Measurements from ENCODE around the gene NKIRAS2. TPM values are rescaled to one million over a fixed set of nuclear protein-coding genes. Genes with fewer than 3 reads are reported as not detected.

The NKIRAS2 gene
- total RNA-seq, 1 donor from 2014 or later: 44.7 TPM

- Mint-ChIP-seq H3K9me3 (no peaks in the 10 kb centered on the region), H3K4me1 (ENCODE audit: unreplicated experiment) (peaks cover 19% of the 10 kb centered on the region), H3K27ac (peak overlapping the region; percentile 2), H3K27me3 (no peaks in the 10 kb centered on the region), H3K36me3 (peaks cover 13% of the 10 kb centered on the region), H3K4me3 (no peak overlapping the region)
- no peak for DNase-seq (ENCODE audit: extremely low spot score, unreplicated experiment)
- TF ChIP-seq, protein P1, sequence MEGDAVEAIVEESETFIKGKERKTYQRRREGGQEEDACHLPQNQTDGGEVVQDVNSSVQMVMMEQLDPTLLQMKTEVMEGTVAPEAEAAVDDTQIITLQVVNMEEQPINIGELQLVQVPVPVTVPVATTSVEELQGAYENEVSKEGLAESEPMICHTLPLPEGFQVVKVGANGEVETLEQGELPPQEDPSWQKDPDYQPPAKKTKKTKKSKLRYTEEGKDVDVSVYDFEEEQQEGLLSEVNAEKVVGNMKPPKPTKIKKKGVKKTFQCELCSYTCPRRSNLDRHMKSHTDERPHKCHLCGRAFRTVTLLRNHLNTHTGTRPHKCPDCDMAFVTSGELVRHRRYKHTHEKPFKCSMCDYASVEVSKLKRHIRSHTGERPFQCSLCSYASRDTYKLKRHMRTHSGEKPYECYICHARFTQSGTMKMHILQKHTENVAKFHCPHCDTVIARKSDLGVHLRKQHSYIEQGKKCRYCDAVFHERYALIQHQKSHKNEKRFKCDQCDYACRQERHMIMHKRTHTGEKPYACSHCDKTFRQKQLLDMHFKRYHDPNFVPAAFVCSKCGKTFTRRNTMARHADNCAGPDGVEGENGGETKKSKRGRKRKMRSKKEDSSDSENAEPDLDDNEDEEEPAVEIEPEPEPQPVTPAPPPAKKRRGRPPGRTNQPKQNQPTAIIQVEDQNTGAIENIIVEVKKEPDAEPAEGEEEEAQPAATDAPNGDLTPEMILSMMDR (conservative IDR thresholded peaks at IDR 0.05): no peak
Observed at GRCh38 chr17:42000413-42001133, 19.3 kb upstream of the NKIRAS2 start.

DNA sequence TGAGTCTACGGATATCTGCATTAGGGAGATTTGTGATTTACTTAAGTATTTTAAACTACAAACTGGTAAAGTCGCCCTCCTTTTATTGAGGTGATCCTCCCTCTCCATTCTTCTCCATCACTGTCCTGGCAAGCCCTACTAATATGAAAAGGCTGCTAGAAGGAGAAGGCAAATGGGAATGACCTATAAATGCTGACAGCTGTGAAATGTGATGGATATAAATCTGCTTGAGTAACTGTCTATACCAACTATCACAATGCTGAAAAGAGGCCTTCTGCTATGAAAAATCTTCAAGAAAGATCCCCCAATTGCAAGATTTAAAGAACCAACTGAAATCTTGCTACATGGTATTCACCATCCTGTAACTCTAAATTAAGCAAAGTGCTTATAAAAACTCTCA lies 18.2 kb upstream of the NKIRAS2 start:
- Mint-ChIP-seq H3K9me3 (no peaks in the 10 kb centered on the region), H3K4me1 (ENCODE audit: unreplicated experiment) (peaks cover 19% of the 10 kb centered on the region), H3K27ac (no peak overlapping the region)

DNA sequence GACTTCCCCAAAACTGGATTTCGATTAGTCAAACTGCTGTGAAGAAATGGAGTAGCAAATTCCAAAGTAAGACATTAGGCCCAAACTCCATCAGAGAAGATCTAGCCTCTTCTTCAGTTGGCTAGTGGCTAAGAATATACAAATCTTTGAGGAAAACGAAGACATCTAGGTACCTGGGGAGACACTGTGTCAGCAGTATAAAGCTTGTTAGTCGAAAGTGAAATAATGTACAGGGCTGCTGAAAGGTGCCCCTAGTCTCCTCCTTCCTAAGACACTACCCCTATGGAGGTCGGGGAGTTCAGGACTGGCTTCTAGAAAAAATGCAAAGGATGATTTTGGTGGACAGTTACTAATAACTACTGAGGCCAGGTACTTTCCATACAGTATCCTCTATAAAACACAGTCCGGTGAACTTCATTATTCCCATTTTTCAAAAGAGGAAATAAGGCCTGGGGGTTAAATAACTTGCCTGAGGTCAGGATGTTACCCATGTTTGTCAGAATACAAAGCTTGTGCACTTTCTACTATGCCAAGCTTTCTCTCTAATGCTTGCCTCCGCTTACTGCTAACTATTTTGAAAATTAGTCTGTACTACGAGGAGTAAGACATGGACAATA lies 17.6 kb upstream of the NKIRAS2 start:
- Mint-ChIP-seq H3K36me3 (peaks cover 11% of the 10 kb centered on the region), H3K4me1 (ENCODE audit: unreplicated experiment) (peaks cover 19% of the 10 kb centered on the region), H3K9me3 (no peaks in the 10 kb centered on the region), H3K4me3 (no peak overlapping the region), H3K27ac (peak overlapping the region; percentile 12), H3K27me3 (no peaks in the 10 kb centered on the region)
- TF ChIP-seq, protein P1 (conservative IDR thresholded peaks at IDR 0.05): no peak
- DNase-seq (ENCODE audit: extremely low spot score, unreplicated experiment): no peak

More for the DNA sequence above, 18.2 kb upstream of the NKIRAS2 start:
- no peaks in the 10 kb centered on the region for H3K27me3 Mint-ChIP-seq
- TF ChIP-seq, protein P1 (conservative IDR thresholded peaks at IDR 0.05): no peak
- H3K36me3 Mint-ChIP-seq: peaks cover 12% of the 10 kb centered on the region
- DNase-seq (ENCODE audit: extremely low spot score, unreplicated experiment): no peak
- no peak overlapping the region for H3K4me3 Mint-ChIP-seq

GRCh38 chr17:42002792-42003301 lies 17.0 kb upstream of the NKIRAS2 start:
- H3K4me3 Mint-ChIP-seq: no peak overlapping the region
- H3K27ac Mint-ChIP-seq: peak overlapping the region; percentile 12
- H3K36me3 Mint-ChIP-seq: peaks cover 11% of the 10 kb centered on the region
- no peaks in the 10 kb centered on the region for H3K9me3 Mint-ChIP-seq
- peaks cover 19% of the 10 kb centered on the region for H3K4me1 Mint-ChIP-seq (ENCODE audit: unreplicated experiment)
- DNase-seq (ENCODE audit: extremely low spot score, unreplicated experiment): no peak
- H3K27me3 Mint-ChIP-seq: no peaks in the 10 kb centered on the region
- TF ChIP-seq, protein P1 (conservative IDR thresholded peaks at IDR 0.05): no peak

DNA sequence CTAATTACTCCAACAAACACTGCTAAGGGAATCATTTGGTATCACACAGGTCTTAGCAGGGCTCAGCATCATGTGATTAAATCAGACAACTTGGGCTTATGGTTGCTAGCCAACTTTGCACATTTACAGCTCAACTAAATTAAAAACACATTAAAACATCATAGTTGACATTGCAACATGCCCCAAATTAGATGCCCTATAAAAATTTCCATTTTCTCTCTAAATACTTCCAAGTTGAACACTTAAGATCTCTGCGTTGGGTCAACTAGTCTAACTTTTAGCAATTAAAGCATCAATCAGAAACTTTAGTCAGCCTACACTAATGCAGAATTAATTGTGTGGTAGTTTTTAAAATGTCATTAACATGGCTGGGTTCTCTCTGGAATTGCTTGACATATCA lies 14.7 kb upstream of the NKIRAS2 start:
- Mint-ChIP-seq H3K27me3 (no peaks in the 10 kb centered on the region), H3K4me3 (no peak overlapping the region), H3K36me3 (peaks cover 12% of the 10 kb centered on the region), H3K9me3 (no peaks in the 10 kb centered on the region), H3K27ac (no peak overlapping the region), H3K4me1 (ENCODE audit: unreplicated experiment) (peaks cover 19% of the 10 kb centered on the region)
- no peak for DNase-seq (ENCODE audit: extremely low spot score, unreplicated experiment)
- TF ChIP-seq, protein P1 (conservative IDR thresholded peaks at IDR 0.05): no peak

All from type B pancreatic cell (in vitro differentiated cells).